Ishikawa (cell line): ENCODE measurements around the gene KRT7.

Source experiments
- TCF12 ChIP-seq: IDR thresholded peaks from 2 replicates; pipeline ENCODE4 v1.6.1; 2012; ENCODE audit warnings: low read depth
- USF1 ChIP-seq: IDR thresholded peaks from 2 replicates; pipeline ENCODE4 v1.6.1; 2012
- ZBTB7A ChIP-seq: IDR thresholded peaks from 2 replicates; pipeline ENCODE4 v1.6.1; 2012; ENCODE audit warnings: low read depth

GRCh38 chr12:52236386-52237050 is 3.5 kb downstream of the KRT7 start:
- TF ChIP-seq USF1 (no peak), ZBTB7A (no peak; the same call in 1 of the 2 replicates), TCF12 (no peak)
